ENCODE results near the gene RLBP1. TPM values are rescaled to one million over a fixed set of nuclear protein-coding genes. Genes with fewer than 3 reads are reported as not detected.

RLBP1 gene
- total and polyA plus RNA-seq, 2 donors (not counting 3 experiments of a cell fraction or from before 2014, with no cell fraction given), result not detected

DNA sequence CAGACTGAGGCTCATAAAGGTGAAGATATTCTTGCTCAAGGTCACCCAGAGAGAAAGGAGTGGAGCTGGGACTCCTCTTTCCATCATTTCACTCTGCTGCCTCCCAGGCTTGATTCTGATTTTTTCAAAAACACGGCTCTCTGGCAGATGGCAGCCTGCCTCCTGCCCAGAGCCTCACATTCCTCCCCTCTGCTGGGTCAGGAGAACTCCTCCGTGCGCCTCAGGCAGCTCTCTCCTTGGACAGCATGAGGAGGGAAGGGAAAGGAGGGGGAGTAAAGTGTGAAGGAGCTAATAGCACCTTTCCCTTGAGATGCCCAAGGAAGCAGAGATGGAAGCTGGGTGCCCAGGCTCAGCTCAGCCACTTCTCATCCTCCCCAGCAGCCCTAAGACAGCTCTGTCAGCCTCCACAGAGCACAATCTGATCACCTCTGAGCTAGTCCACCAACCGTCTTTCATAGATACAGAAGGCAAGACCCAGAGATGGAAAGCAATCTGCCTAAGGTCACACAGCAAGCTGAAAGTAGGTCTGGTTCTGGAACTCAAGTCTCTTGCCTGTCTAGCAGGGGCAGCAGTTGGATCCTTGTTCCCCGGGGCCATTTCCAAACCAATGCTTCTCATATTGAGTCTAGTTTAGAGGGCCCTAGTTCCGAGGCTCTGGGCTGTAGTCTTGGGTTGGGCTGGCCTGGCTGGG is 3.5 kb downstream of the RLBP1 start:
- dilution Hi-C loops (cut with MboI; ENCODE audit: extremely low pct_ligation_motif_present, low sequenced_read_pairs), result no loop called here
- TF ChIP-seq EZH2 (IDR thresholded peaks at IDR 0.05; ENCODE audit: borderline replicate concordance, low read depth, low read length, severe bottlenecking) (no peak), MYC (IDR thresholded peaks at IDR 0.05; ENCODE audit: low read depth, low read length) (no peak), FOS (IDR thresholded peaks at IDR 0.05; ENCODE audit: borderline replicate concordance, insufficient read depth, low read length) (no peak), GATA2 (IDR thresholded peaks at IDR 0.05; ENCODE audit: insufficient read depth, insufficient read length, low read depth, low read length) (no peak), MAX (IDR thresholded peaks at IDR 0.05; ENCODE audit: insufficient read depth, insufficient read length) (no peak), CTCF (IDR thresholded peaks at IDR 0.05; ENCODE audit: extremely low read depth in 1 of 2, insufficient read depth in 1 of 2, low read depth in 1 of 2, low read length in 2 of 2) (no peak), POLR2AphosphoS5 (IDR thresholded peaks at IDR 0.05; ENCODE audit: insufficient read depth, low read depth, low read length) (no peak), POLR2A (IDR thresholded peaks at IDR 0.05; ENCODE audit: low read depth, low read length) (no peak), JUN (IDR thresholded peaks at IDR 0.05; ENCODE audit: borderline replicate concordance, insufficient read depth, insufficient read length, low read depth) (no peak)

More for the DNA sequence above, 3.5 kb downstream of the RLBP1 start:
- no peak overlapping the region for H3K4me2 ChIP-seq (ENCODE audit: insufficient read depth, low read length)
- no peaks in the 10 kb centered on the region for H3K9me3 ChIP-seq (replicated peaks; ENCODE audit: control insufficient read depth, insufficient read depth, low read length)
- no peaks in the 10 kb centered on the region for H3K36me3 ChIP-seq (ENCODE audit: control insufficient read depth in 2 of 2, extremely low read depth in 1 of 2, insufficient read depth in 2 of 2, low read length in 2 of 2)
- H3K79me2 ChIP-seq (ENCODE audit: control insufficient read depth, insufficient read depth, low read length), result no peaks in the 10 kb centered on the region
- no TSS peak for BruUV-seq (replicated peaks)
- intact Hi-C loops (cut with micrococcal nuclease), result no loop called here
- H3K4me1 ChIP-seq (ENCODE audit: control insufficient read depth, extremely low read depth, insufficient read depth, low read length), result no peaks in the 10 kb centered on the region
- H3K4me3 ChIP-seq (replicated peaks in 1 of 3; ENCODE audit: insufficient read depth in 1 of 3, low read depth in 1 of 3, low read length in 3 of 3), result no peak overlapping the region
- H3K27me3 ChIP-seq (ENCODE audit: control insufficient read depth in 2 of 2, insufficient read depth in 2 of 2, low read length in 2 of 2), result peaks cover 5 to 6% of the 10 kb centered on the region in 2 experiments
- FAIRE-seq, result no peak
- no peak overlapping the region for H3K27ac ChIP-seq (ENCODE audit: insufficient read depth, low read depth, low read length)
- ChIA-PET CTCF (interaction anchor here (3.2 kb wide), 1 partner anchor 11 kb away, joined by 28 read pairs; no protein-coding TSS in a partner anchor), POLR2A (no interaction called here)
- DNase-seq (ENCODE audit: low read depth, low spot score), result no peak
- no peaks in the 10 kb centered on the region for H4K20me1 ChIP-seq (replicated peaks; ENCODE audit: control insufficient read depth, extremely low read depth, insufficient read depth, low read length)
- H3K9me1 ChIP-seq (replicated peaks; ENCODE audit: control insufficient read depth, extremely low read depth, insufficient read depth, low read length), result no peaks in the 10 kb centered on the region
- no peak overlapping the region for H2AFZ ChIP-seq (ENCODE audit: low read depth, low read length)
- H3K9ac ChIP-seq (replicated peaks; ENCODE audit: extremely low read depth, insufficient read depth, low read length), result no peak overlapping the region
